Bronchial epithelial cell (primary cell): ENCODE data around the gene ZNF367. TPM values are rescaled to one million over a fixed set of nuclear protein-coding genes. Genes with fewer than 3 reads are reported as not detected.

ENCODE experiments used
- DNase-seq: peaks from one replicate; pipeline ENCODE4 v3.0.0-alpha.2; 2010; ENCODE audit warnings: low read depth
- FAIRE-seq: peaks from 2 replicates; lab custom pipeline; 2011; peaks lifted over from hg19 to GRCh38; lab: Jason Lieb, UNC
- H3K27me3 ChIP-seq: 2 replicates; pipeline ENCODE4 v1.5.1; 2011; ENCODE audit warnings: low read length; ENCODE audit not compliant: control insufficient read depth, insufficient read depth
- H3K36me3 ChIP-seq: 2 replicates; pipeline ENCODE4 v1.5.1; 2011; ENCODE audit warnings: low read length; ENCODE audit not compliant: control insufficient read depth, insufficient read depth
- H3K4me3 ChIP-seq: 2 replicates; pipeline ENCODE4 v1.5.1; 2011; ENCODE audit warnings: mild to moderate bottlenecking, low read depth, low read length, control low read depth
- CTCF ChIP-seq: IDR thresholded peaks from 2 replicates; pipeline ENCODE4 v1.5.1; 2011; ENCODE audit warnings: mild to moderate bottlenecking, moderate library complexity, low read length, control low read depth, inconsistent platforms; ENCODE audit not compliant: insufficient read depth, severe bottlenecking
- total RNA-seq: library from RNA; depleted of rRNA; stranded (reverse); fragments of >200 nt; gene quantifications from 2 replicates; pipeline ENCODE4 v1.2.1, GENCODE V29; 2014

ZNF367 gene
- total RNA-seq: 0.13 and 0.26 TPM in 2 replicates

DNA sequence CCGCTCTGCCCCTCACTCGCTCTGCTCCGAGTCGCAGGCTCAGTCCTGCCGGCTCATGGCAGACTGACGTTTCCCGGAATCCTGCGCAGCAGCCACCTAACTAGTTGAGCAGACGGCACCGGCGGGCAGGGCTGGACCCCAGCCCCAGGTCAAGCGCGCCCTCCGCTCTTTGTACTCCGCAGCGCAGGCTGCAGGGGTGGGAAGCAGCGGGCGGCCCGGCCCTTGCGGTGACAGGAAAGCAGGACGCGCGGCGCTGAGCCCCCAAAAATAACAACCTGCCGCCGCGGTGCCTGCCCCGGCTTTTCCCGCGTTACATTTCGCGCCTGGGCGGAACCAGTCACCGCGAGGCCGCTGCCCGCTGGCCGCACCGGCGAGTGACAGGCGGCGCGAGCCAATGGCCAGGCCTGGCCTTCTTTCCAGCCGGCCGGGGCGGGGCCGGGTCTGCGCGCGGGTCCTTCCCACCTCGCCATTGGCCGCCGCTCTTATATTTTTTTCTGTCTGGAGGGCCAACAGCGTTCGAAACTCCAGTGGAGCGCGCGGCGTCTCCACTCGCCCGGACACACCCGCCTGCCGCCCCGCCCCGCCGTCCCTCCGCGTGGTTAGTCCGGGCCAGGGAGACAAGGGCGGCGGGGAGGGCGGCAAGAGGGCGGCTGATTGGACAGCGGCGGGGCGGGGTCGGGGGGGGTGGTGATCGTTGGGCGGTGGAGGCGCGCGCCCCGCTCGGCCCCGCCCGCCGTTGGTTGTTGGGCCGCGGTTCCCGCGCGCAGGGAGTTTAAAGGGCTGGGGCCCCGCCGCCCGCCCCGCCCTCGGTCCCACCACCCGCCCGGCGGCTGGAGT, at the start of gene ZNF367:
ZNF367 (minus strand) TSS at position 288 of the 837 bp plus-strand sequence. CDS start 338 bp downstream, outside the sequence.
- H3K4me3 ChIP-seq: peak within 1 kb of the TSS; percentile 90
- FAIRE-seq (no peak), DNase-seq (peak; percentile 87)
- no peaks in the 10 kb centered on the region for H3K36me3 ChIP-seq
- TF ChIP-seq CTCF: no peak
- no peaks in the 10 kb centered on the region for H3K27me3 ChIP-seq

- no peak overlapping the region for H3K4me3 ChIP-seq
- DNase-seq (no peak), FAIRE-seq (no peak)
- no peaks in the 10 kb centered on the region for H3K27me3 ChIP-seq
- peaks cover 5% of the 10 kb centered on the region for H3K36me3 ChIP-seq
- TF ChIP-seq CTCF: no peak
These were observed 49.6 kb upstream of the ZNF367 start for GRCh38 chr9:96467784-96468183.

DNA sequence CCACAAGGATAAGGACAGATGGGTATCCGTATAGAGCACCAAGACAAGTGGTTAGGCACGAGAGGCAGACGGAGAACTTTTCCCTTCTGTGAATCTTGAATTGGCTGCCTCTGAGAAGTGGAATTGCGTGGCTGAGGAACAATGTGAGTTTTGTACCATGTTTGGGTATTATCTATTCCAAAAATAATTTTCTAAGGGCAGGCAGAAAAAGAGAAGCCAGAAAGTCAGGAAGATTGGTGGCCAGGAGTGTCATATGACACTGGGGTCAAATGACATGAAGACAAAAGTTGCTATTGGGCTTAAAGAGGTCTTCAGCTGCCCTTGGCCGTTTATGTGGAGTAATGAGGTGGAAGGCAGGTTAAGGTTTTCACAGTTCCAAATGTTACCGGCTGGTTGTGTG, 46.3 kb upstream of the ZNF367 start:
- no peak overlapping the region for H3K4me3 ChIP-seq
- no peaks in the 10 kb centered on the region for H3K27me3 ChIP-seq
- no peak for DNase-seq
- H3K36me3 ChIP-seq: peaks cover 1% of the 10 kb centered on the region
- no peak for TF ChIP-seq CTCF
- FAIRE-seq: no peak

GRCh38 chr9:96462541-96462940, 44.4 kb upstream of the ZNF367 start:
- Histone ChIP-seq H3K27me3 (no peaks in the 10 kb centered on the region), H3K36me3 (peaks cover 1% of the 10 kb centered on the region), H3K4me3 (no peak overlapping the region)
- FAIRE-seq (no peak), DNase-seq (no peak)
- no peak for TF ChIP-seq CTCF

DNA sequence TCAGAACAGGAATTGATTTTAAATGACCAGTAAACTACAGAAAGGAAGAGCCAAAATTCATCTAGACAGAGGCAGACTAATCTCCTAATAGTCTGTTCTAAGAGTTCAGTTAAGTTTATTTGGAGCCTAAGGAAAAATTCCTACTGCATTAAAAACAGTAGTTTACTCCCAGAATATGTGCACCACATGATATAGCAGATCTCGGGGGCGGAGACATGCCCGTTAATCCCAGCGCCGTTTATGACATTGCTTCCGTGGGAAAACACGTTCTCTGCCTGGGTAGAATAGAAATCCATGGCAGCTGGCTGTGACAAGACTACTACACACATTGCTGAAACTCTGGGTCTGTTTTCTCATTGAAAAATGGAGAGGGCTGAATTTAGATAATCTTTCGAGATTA, 43.2 kb upstream of the ZNF367 start:
- Histone ChIP-seq H3K27me3 (no peaks in the 10 kb centered on the region), H3K36me3 (no peaks in the 10 kb centered on the region), H3K4me3 (no peak overlapping the region)
- no peak for DNase-seq
- FAIRE-seq: no peak
- no peak for TF ChIP-seq CTCF
